Liver (tissue), 9 donors: ENCODE measurements around the gene ELL. TPM values are rescaled to one million over a fixed set of nuclear protein-coding genes. Genes with fewer than 3 reads are reported as not detected.

Source experiments
- DNase-seq: peaks from one replicate; pipeline ENCODE4 v3.0.0-alpha.2; 2017; ENCODE audit warnings: low spot score
- H3K27ac ChIP-seq, 2 donors: one replicate each; pipeline ENCODE4 v1.7.0; 2013; ENCODE audit warnings: inconsistent platforms in 2 of 2, low read length in 2 of 2, control low read depth in 1 of 2, low read depth in 1 of 2, mild to moderate bottlenecking in 1 of 2
- H3K27me3 ChIP-seq, 4 donors: one replicate each; pipeline versions ENCODE4 v1.6.1 to v1.7.0; 2013; ENCODE audit warnings: low read length in 3 of 4, inconsistent platforms in 1 of 4, mild to moderate bottlenecking in 1 of 4, moderate library complexity in 1 of 4; ENCODE audit not compliant: control insufficient read depth in 4 of 4, insufficient read depth in 4 of 4
- H3K36me3 ChIP-seq, 4 donors: one replicate each; pipeline versions ENCODE4 v1.6.1 to v1.7.0; 2013; ENCODE audit warnings: low read length in 3 of 4, mild to moderate bottlenecking in 3 of 4, low read depth in 1 of 4, moderate library complexity in 1 of 4; ENCODE audit not compliant: control insufficient read depth in 4 of 4, insufficient read depth in 3 of 4
- H3K4me1 ChIP-seq, 4 donors: one replicate each; pipeline versions ENCODE4 v1.6.1 to v1.7.0; 2013; ENCODE audit warnings: low read length in 3 of 4, mild to moderate bottlenecking in 3 of 4, moderate library complexity in 1 of 4; ENCODE audit not compliant: control insufficient read depth in 4 of 4, insufficient read depth in 4 of 4
- H3K4me3 ChIP-seq, 3 donors: one replicate each; pipeline versions ENCODE4 v1.6.1 to v1.7.0; 2013; ENCODE audit warnings: low read length in 3 of 3, control low read depth in 1 of 3, low read depth in 1 of 3, mild to moderate bottlenecking in 1 of 3
- H3K9ac ChIP-seq, 2 donors: one replicate each; pipeline ENCODE4 v1.7.0; 2013; ENCODE audit warnings: low read length in 2 of 2, mild to moderate bottlenecking in 2 of 2, moderate library complexity in 2 of 2, control low read depth in 1 of 2, low read depth in 1 of 2
- H3K9me3 ChIP-seq, 4 donors: one replicate each; pipeline versions ENCODE4 v1.6.1 to v1.7.0; 2013; ENCODE audit warnings: low read length in 3 of 4; ENCODE audit not compliant: control insufficient read depth in 4 of 4
- EGR1 ChIP-seq, 2 donors: IDR thresholded peaks; 2 replicates each; pipeline ENCODE4 v1.6.1; 2016 to 2018; ENCODE audit warnings: antibody characterized with exemption in 2 of 2, low read depth in 2 of 2
- FOXA1 ChIP-seq: IDR thresholded peaks from 2 replicates; pipeline ENCODE4 v1.6.1; 2016; ENCODE audit warnings: antibody characterized with exemption
- FOXA2 ChIP-seq: IDR thresholded peaks from 2 replicates; pipeline ENCODE4 v1.6.1; 2016; ENCODE audit warnings: antibody characterized with exemption
- GABPA ChIP-seq, 2 donors: IDR thresholded peaks in 1 of 2; conservative IDR thresholded peaks in 1 of 2; 2 replicates each; pipeline ENCODE4 v1.6.1; 2016; ENCODE audit warnings: antibody characterized with exemption in 2 of 2, mild to moderate bottlenecking in 1 of 2, moderate library complexity in 1 of 2
- HNF4A ChIP-seq, 2 donors: conservative IDR thresholded peaks; 2 replicates each; pipeline ENCODE4 v1.6.1; 2016; ENCODE audit warnings: antibody characterized with exemption in 2 of 2, mild to moderate bottlenecking in 2 of 2
- HNF4G ChIP-seq: IDR thresholded peaks from 2 replicates; pipeline ENCODE4 v1.6.1; 2016; ENCODE audit warnings: antibody characterized with exemption
- JUND ChIP-seq, 2 donors: IDR thresholded peaks; 2 replicates each; pipeline ENCODE4 v1.6.1; 2016; ENCODE audit warnings: antibody characterized with exemption in 2 of 2
- NR2F2 ChIP-seq: IDR thresholded peaks from 2 replicates; pipeline ENCODE4 v1.6.1; 2016; ENCODE audit warnings: antibody characterized with exemption
- RAD21 ChIP-seq, 2 donors: IDR thresholded peaks; 2 replicates each; pipeline ENCODE4 v1.6.1; 2016; ENCODE audit warnings: antibody characterized with exemption in 2 of 2, mild to moderate bottlenecking in 2 of 2
- RXRA ChIP-seq, 2 donors: IDR thresholded peaks; 2 replicates each; pipeline ENCODE4 v1.6.1; 2017 to 2018; ENCODE audit warnings: antibody characterized with exemption in 2 of 2, mild to moderate bottlenecking in 1 of 2
- SP1 ChIP-seq: IDR thresholded peaks from 2 replicates; pipeline ENCODE4 v1.6.1; 2018; ENCODE audit warnings: antibody characterized with exemption, mild to moderate bottlenecking
- TAF1 ChIP-seq: conservative IDR thresholded peaks from 2 replicates; pipeline ENCODE4 v1.6.1; 2016; ENCODE audit warnings: antibody characterized with exemption, mild to moderate bottlenecking
- YY1 ChIP-seq: IDR thresholded peaks from 2 replicates; pipeline ENCODE4 v1.6.1; 2016; ENCODE audit warnings: antibody characterized with exemption, mild to moderate bottlenecking
- WGBS: extraction: QIAGEN DNeasy Blood & Tissue Kit; methylation state at CpG from one replicate; pipeline ENCODE4 v1.1.7; 2013; 5-methylcytosine and 5-hydroxymethylcytosine counted together
- polyA plus RNA-seq, 2 donors: library from polyadenylated mRNA; stranded (reverse) in 1 of 2; unstranded in 1 of 2; fragments of 200-250 nt in 1 of 2; fragments of >200 nt in 1 of 2; fragmentation: Nextera tagmentation in 1 of 2; extraction: Ambion mirVana in 1 of 2; gene quantifications; one replicate each; pipeline versions ENCODE4 v1.2.1 to v1.2.3, GENCODE V29; 2013 to 2015
- total RNA-seq, 2 donors: library from RNA; depleted of rRNA; stranded (reverse); fragments of >200 nt; gene quantifications; one replicate each; pipeline ENCODE4 v1.2.3, GENCODE V29; 2014
- TF ChIP-seq, protein P1 (sequence below): IDR thresholded peaks from 2 replicates; pipeline ENCODE4 v1.6.1; 2016; ENCODE audit warnings: antibody characterized with exemption
- TF ChIP-seq, protein P2 (sequence below): IDR thresholded peaks from 2 replicates; pipeline ENCODE4 v1.6.1; 2016; ENCODE audit warnings: antibody characterized with exemption
- TF ChIP-seq, protein P3 (sequence below): IDR thresholded peaks from 2 replicates; pipeline ENCODE4 v1.6.1; 2016; ENCODE audit warnings: antibody characterized with exemption, mild to moderate bottlenecking
- TF ChIP-seq, protein P4 (sequence below): fragments of 150-350 bp; IDR thresholded peaks from 2 replicates; pipeline ENCODE4 v1.5.1; 2017; ENCODE audit warnings: improper control_type of control experiment, low read depth, low read length; ENCODE audit not compliant: missing input control
- TF ChIP-seq, protein P5 (sequence below): IDR thresholded peaks from 2 replicates; pipeline ENCODE4 v1.6.1; 2016; ENCODE audit warnings: antibody characterized with exemption
- donor health status: healthy.
- donor health status: healthy.
- donor health status: healthy.
- donor health status: healthy.
- donor health status: healthy.

ELL gene
- total and polyA plus RNA-seq, 4 donors = 4.5 to 10.5 (median 6.6) TPM

DNA sequence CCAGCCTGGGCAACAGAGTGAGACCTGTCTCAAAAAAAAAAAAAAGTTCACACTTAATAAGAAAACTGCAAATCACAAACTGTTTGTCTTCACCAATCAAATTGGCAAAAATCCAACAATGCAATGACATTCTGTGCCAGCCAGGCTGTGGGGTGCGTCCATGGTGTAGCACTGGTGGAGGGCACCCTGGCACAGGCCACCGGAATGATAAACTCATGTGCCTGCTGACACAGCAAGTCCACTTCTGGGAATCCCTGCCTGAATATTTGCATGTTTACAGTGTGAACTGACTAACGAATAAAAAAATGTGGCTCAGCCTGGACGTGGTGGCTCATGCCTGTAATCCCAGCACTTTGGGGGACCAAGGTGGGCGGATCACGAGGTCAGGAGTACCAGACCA lies 122.9 kb downstream of the ELL start:
- H3K27ac ChIP-seq = peak overlapping the region; percentile 31 to 75
- no peak for DNase-seq
- H3K4me1 ChIP-seq = peaks cover 12 to 37% (median 25%) of the 10 kb centered on the region in 4 donors
- WGBS = 13% methylated on average over 6 of the region's 6 CpGs
- H3K4me3 ChIP-seq = no peak overlapping the region
- TF ChIP-seq, protein P1, sequence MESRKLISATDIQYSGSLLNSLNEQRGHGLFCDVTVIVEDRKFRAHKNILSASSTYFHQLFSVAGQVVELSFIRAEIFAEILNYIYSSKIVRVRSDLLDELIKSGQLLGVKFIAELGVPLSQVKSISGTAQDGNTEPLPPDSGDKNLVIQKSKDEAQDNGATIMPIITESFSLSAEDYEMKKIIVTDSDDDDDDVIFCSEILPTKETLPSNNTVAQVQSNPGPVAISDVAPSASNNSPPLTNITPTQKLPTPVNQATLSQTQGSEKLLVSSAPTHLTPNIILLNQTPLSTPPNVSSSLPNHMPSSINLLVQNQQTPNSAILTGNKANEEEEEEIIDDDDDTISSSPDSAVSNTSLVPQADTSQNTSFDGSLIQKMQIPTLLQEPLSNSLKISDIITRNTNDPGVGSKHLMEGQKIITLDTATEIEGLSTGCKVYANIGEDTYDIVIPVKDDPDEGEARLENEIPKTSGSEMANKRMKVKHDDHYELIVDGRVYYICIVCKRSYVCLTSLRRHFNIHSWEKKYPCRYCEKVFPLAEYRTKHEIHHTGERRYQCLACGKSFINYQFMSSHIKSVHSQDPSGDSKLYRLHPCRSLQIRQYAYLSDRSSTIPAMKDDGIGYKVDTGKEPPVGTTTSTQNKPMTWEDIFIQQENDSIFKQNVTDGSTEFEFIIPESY = peak; percentile 45
- TF ChIP-seq RAD21 (IDR thresholded peaks at IDR 0.05) (peak; percentile 27 to 38), JUND (IDR thresholded peaks at IDR 0.05) (peak in 1 of 2 donors; percentile 45), YY1 (peak; percentile 48), TAF1 (no peak), HNF4G (no peak), GABPA (IDR thresholded peaks at IDR 0.05 in 1 of 2, conservative IDR thresholded peaks at IDR 0.05 in 1 of 2) (no peak), SP1 (peak; percentile 81), HNF4A (conservative IDR thresholded peaks at IDR 0.05) (peak; percentile 42 to 73), RXRA (IDR thresholded peaks at IDR 0.05) (peak; percentile 83 to 92), FOXA1 (peak; percentile 69), EGR1 (IDR thresholded peaks at IDR 0.05; ENCODE audit: low read depth in 2 of 2) (peak in 1 of 2 donors; percentile 41), NR2F2 (no peak), FOXA2 (peak; percentile 79)
- TF ChIP-seq, protein P2, sequence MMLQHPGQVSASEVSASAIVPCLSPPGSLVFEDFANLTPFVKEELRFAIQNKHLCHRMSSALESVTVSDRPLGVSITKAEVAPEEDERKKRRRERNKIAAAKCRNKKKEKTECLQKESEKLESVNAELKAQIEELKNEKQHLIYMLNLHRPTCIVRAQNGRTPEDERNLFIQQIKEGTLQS = no peak
- TF ChIP-seq, protein P3, sequence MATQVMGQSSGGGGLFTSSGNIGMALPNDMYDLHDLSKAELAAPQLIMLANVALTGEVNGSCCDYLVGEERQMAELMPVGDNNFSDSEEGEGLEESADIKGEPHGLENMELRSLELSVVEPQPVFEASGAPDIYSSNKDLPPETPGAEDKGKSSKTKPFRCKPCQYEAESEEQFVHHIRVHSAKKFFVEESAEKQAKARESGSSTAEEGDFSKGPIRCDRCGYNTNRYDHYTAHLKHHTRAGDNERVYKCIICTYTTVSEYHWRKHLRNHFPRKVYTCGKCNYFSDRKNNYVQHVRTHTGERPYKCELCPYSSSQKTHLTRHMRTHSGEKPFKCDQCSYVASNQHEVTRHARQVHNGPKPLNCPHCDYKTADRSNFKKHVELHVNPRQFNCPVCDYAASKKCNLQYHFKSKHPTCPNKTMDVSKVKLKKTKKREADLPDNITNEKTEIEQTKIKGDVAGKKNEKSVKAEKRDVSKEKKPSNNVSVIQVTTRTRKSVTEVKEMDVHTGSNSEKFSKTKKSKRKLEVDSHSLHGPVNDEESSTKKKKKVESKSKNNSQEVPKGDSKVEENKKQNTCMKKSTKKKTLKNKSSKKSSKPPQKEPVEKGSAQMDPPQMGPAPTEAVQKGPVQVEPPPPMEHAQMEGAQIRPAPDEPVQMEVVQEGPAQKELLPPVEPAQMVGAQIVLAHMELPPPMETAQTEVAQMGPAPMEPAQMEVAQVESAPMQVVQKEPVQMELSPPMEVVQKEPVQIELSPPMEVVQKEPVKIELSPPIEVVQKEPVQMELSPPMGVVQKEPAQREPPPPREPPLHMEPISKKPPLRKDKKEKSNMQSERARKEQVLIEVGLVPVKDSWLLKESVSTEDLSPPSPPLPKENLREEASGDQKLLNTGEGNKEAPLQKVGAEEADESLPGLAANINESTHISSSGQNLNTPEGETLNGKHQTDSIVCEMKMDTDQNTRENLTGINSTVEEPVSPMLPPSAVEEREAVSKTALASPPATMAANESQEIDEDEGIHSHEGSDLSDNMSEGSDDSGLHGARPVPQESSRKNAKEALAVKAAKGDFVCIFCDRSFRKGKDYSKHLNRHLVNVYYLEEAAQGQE = peak; percentile 45
- TF ChIP-seq, protein P4, sequence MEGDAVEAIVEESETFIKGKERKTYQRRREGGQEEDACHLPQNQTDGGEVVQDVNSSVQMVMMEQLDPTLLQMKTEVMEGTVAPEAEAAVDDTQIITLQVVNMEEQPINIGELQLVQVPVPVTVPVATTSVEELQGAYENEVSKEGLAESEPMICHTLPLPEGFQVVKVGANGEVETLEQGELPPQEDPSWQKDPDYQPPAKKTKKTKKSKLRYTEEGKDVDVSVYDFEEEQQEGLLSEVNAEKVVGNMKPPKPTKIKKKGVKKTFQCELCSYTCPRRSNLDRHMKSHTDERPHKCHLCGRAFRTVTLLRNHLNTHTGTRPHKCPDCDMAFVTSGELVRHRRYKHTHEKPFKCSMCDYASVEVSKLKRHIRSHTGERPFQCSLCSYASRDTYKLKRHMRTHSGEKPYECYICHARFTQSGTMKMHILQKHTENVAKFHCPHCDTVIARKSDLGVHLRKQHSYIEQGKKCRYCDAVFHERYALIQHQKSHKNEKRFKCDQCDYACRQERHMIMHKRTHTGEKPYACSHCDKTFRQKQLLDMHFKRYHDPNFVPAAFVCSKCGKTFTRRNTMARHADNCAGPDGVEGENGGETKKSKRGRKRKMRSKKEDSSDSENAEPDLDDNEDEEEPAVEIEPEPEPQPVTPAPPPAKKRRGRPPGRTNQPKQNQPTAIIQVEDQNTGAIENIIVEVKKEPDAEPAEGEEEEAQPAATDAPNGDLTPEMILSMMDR = no peak
- TF ChIP-seq, protein P5, sequence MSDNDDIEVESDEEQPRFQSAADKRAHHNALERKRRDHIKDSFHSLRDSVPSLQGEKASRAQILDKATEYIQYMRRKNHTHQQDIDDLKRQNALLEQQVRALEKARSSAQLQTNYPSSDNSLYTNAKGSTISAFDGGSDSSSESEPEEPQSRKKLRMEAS = peak; percentile 73
- H3K36me3 ChIP-seq = no peaks in the 10 kb centered on the region
- H3K9ac ChIP-seq = no peak overlapping the region
- no peaks in the 10 kb centered on the region for H3K27me3 ChIP-seq
- no peaks in the 10 kb centered on the region for H3K9me3 ChIP-seq
